ENCODE measurements around the gene OR6C68. TPM values are rescaled to one million over a fixed set of nuclear protein-coding genes. Genes with fewer than 3 reads are reported as not detected.
"Not testable (repeated sequence)": the region's sequence is repeated elsewhere in the genome, so short reads cannot be mapped to it uniquely, and the experiment has no call there.

OR6C68 gene
- total RNA-seq, 1 donor from 2014 or later: not detected

GRCh38 chr12:55472264-55472663, 19.9 kb upstream of the OR6C68 start:
- Mint-ChIP-seq H3K36me3 (ENCODE audit: low read depth, unreplicated experiment) (no peaks in the 10 kb centered on the region), H3K27ac (ENCODE audit: unreplicated experiment) (no peak overlapping the region), H3K9me3 (ENCODE audit: unreplicated experiment) (no peaks in the 10 kb centered on the region), H3K27me3 (ENCODE audit: low read depth, unreplicated experiment) (no peaks in the 10 kb centered on the region), H3K4me1 (ENCODE audit: low read depth, unreplicated experiment) (peaks cover 5% of the 10 kb centered on the region), H3K4me3 (ENCODE audit: unreplicated experiment) (no peak overlapping the region)
- Histone ChIP-seq H2AFZ (ENCODE audit: low read depth, low read length) (no peak overlapping the region), H3K27ac (ENCODE audit: low read depth, low read length) (no peak overlapping the region), H3K9ac (ENCODE audit: low read length) (no peak overlapping the region), H3K36me3 (ENCODE audit: insufficient read depth, low read length) (no peaks in the 10 kb centered on the region), H3K9me3 (ENCODE audit: insufficient read depth, low read depth, low read length) (no peaks in the 10 kb centered on the region), H3K4me2 (ENCODE audit: low read length) (no peak overlapping the region), H3K4me1 (ENCODE audit: insufficient read depth, low read length) (no peaks in the 10 kb centered on the region), H3K79me2 (ENCODE audit: insufficient read depth, low read length) (no peaks in the 10 kb centered on the region), H3K4me3 (ENCODE audit: insufficient read depth, low read depth, low read length) (no peak overlapping the region), H4K20me1 (ENCODE audit: insufficient read depth, low read length) (no peaks in the 10 kb centered on the region), H3K27me3 (ENCODE audit: insufficient read depth, low read length) (no peaks in the 10 kb centered on the region)
- TF ChIP-seq EZH2 (IDR thresholded peaks at IDR 0.05; ENCODE audit: insufficient read depth, low read length): no peak
- TF ChIP-seq, protein P1, sequence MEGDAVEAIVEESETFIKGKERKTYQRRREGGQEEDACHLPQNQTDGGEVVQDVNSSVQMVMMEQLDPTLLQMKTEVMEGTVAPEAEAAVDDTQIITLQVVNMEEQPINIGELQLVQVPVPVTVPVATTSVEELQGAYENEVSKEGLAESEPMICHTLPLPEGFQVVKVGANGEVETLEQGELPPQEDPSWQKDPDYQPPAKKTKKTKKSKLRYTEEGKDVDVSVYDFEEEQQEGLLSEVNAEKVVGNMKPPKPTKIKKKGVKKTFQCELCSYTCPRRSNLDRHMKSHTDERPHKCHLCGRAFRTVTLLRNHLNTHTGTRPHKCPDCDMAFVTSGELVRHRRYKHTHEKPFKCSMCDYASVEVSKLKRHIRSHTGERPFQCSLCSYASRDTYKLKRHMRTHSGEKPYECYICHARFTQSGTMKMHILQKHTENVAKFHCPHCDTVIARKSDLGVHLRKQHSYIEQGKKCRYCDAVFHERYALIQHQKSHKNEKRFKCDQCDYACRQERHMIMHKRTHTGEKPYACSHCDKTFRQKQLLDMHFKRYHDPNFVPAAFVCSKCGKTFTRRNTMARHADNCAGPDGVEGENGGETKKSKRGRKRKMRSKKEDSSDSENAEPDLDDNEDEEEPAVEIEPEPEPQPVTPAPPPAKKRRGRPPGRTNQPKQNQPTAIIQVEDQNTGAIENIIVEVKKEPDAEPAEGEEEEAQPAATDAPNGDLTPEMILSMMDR (IDR thresholded peaks at IDR 0.05; ENCODE audit: insufficient read depth, low read depth, low read length): no peak
- FAIRE-seq (no peak), DNase-seq (ENCODE audit: low read depth) (no peak)

GRCh38 chr12:55479136-55479535, 13.0 kb upstream of the OR6C68 start:
- not testable (repeated sequence) for DNase-seq (ENCODE audit: low read depth); H3K27me3 Mint-ChIP-seq (ENCODE audit: low read depth, unreplicated experiment); H3K9ac ChIP-seq (ENCODE audit: low read length); H3K27me3 ChIP-seq (ENCODE audit: insufficient read depth, low read length); H3K9me3 Mint-ChIP-seq (ENCODE audit: unreplicated experiment); H3K27ac Mint-ChIP-seq (ENCODE audit: unreplicated experiment); H3K4me1 ChIP-seq (ENCODE audit: insufficient read depth, low read length); H3K4me1 Mint-ChIP-seq (ENCODE audit: low read depth, unreplicated experiment); H3K27ac ChIP-seq (ENCODE audit: low read depth, low read length); H3K9me3 ChIP-seq (ENCODE audit: insufficient read depth, low read depth, low read length); H2AFZ ChIP-seq (ENCODE audit: low read depth, low read length); FAIRE-seq; H3K36me3 Mint-ChIP-seq (ENCODE audit: low read depth, unreplicated experiment); H3K4me3 Mint-ChIP-seq (ENCODE audit: unreplicated experiment); H3K4me3 ChIP-seq (ENCODE audit: insufficient read depth, low read depth, low read length); H3K4me2 ChIP-seq (ENCODE audit: low read length); H4K20me1 ChIP-seq (ENCODE audit: insufficient read depth, low read length); H3K36me3 ChIP-seq (ENCODE audit: insufficient read depth, low read length); H3K79me2 ChIP-seq (ENCODE audit: insufficient read depth, low read length)

GRCh38 chr12:55484284-55484683, 7.9 kb upstream of the OR6C68 start:
- not testable (repeated sequence) for H3K4me1 Mint-ChIP-seq (ENCODE audit: low read depth, unreplicated experiment); H3K27ac ChIP-seq (ENCODE audit: low read depth, low read length); H3K27ac Mint-ChIP-seq (ENCODE audit: unreplicated experiment); H3K36me3 Mint-ChIP-seq (ENCODE audit: low read depth, unreplicated experiment); H3K4me1 ChIP-seq (ENCODE audit: insufficient read depth, low read length); H3K9me3 Mint-ChIP-seq (ENCODE audit: unreplicated experiment); FAIRE-seq; H3K36me3 ChIP-seq (ENCODE audit: insufficient read depth, low read length); H4K20me1 ChIP-seq (ENCODE audit: insufficient read depth, low read length); H3K4me3 ChIP-seq (ENCODE audit: insufficient read depth, low read depth, low read length); H3K9me3 ChIP-seq (ENCODE audit: insufficient read depth, low read depth, low read length); H3K79me2 ChIP-seq (ENCODE audit: insufficient read depth, low read length); H3K9ac ChIP-seq (ENCODE audit: low read length); DNase-seq (ENCODE audit: low read depth); H3K27me3 ChIP-seq (ENCODE audit: insufficient read depth, low read length); H3K4me3 Mint-ChIP-seq (ENCODE audit: unreplicated experiment); H3K27me3 Mint-ChIP-seq (ENCODE audit: low read depth, unreplicated experiment); H2AFZ ChIP-seq (ENCODE audit: low read depth, low read length); H3K4me2 ChIP-seq (ENCODE audit: low read length)

- Mint-ChIP-seq H3K4me1 (ENCODE audit: low read depth, unreplicated experiment) (peaks cover 14% of the 10 kb centered on the region), H3K27ac (ENCODE audit: unreplicated experiment) (no peak overlapping the region), H3K36me3 (ENCODE audit: low read depth, unreplicated experiment) (no peaks in the 10 kb centered on the region), H3K27me3 (ENCODE audit: low read depth, unreplicated experiment) (no peaks in the 10 kb centered on the region), H3K4me3 (ENCODE audit: unreplicated experiment) (no peak overlapping the region), H3K9me3 (ENCODE audit: unreplicated experiment) (no peaks in the 10 kb centered on the region)
- no peak for FAIRE-seq
- Histone ChIP-seq H3K27me3 (ENCODE audit: insufficient read depth, low read length) (no peaks in the 10 kb centered on the region), H3K36me3 (ENCODE audit: insufficient read depth, low read length) (no peaks in the 10 kb centered on the region), H3K9ac (ENCODE audit: low read length) (no peak overlapping the region), H3K4me1 (ENCODE audit: insufficient read depth, low read length) (no peaks in the 10 kb centered on the region), H3K4me3 (ENCODE audit: insufficient read depth, low read depth, low read length) (no peak overlapping the region), H3K4me2 (ENCODE audit: low read length) (no peak overlapping the region), H3K27ac (ENCODE audit: low read depth, low read length) (no peak overlapping the region), H4K20me1 (ENCODE audit: insufficient read depth, low read length) (no peaks in the 10 kb centered on the region), H3K79me2 (ENCODE audit: insufficient read depth, low read length) (no peaks in the 10 kb centered on the region), H2AFZ (ENCODE audit: low read depth, low read length) (no peak overlapping the region), H3K9me3 (ENCODE audit: insufficient read depth, low read depth, low read length) (no peaks in the 10 kb centered on the region)
- no peak for TF ChIP-seq EZH2 (IDR thresholded peaks at IDR 0.05; ENCODE audit: insufficient read depth, low read length)
- TF ChIP-seq, protein P1 (IDR thresholded peaks at IDR 0.05; ENCODE audit: insufficient read depth, low read depth, low read length): no peak
- DNase-seq (ENCODE audit: low read depth): no peak
Observed at GRCh38 chr12:55495490-55495889, 3.3 kb downstream of the OR6C68 start.
